ENCODE results near the gene C1orf174. TPM values are rescaled to one million over a fixed set of nuclear protein-coding genes. Genes with fewer than 3 reads are reported as not detected.

C1orf174 gene
- total and polyA plus RNA-seq, 2 of the 13 experiments (the other 11 are each of a cell fraction or from before 2014, with no cell fraction given): 21.6 to 31.4 TPM

DNA sequence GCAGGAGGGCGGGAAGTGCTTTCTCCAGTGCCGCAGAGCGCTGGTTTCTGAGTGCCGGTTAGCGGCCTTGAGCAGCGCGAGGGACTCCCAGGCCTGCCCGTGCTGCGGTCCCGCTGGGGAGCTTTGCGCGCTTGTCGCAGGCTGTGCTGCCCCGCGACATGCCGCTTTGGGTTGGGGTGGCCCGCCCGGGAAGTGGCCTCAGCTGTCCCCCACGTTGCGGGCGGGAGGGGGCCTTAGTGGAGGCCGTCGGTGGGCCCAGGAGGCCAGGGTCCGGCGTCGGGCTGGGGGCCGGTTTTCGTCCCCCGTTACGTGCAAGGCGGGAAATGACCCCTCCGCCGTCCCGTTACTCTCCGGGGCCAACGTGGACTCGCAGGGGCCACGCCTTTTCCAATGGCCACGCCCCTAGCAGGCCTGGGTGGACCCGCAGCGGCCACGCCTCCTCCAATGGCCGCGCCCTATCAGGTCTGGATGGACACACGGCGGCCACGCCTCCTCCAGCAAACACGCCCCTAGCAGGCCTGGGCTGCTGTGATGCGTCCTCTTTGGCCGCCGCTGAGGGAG, 977 bp upstream of the C1orf174 start (continued):
- TF ChIP-seq POLR2AphosphoS5 (IDR thresholded peaks at IDR 0.05; ENCODE audit: low read depth, low read length): peak; percentile 59
- no peak for TF ChIP-seq CEBPG (CRISPR knock-in tag; IDR thresholded peaks at IDR 0.05)
- TF ChIP-seq ZNF180 (CRISPR knock-in tag; IDR thresholded peaks at IDR 0.05; ENCODE audit: borderline replicate concordance, low read depth): no peak
- TF ChIP-seq SALL1 (CRISPR knock-in tag; IDR thresholded peaks at IDR 0.05): no peak; the same call in 1 of the 2 replicates
- TF ChIP-seq TCF7L2 (IDR thresholded peaks at IDR 0.05; ENCODE audit: low read depth, low read length): no peak
- peak; percentile 41; the same call in 1 of the 2 replicates for TF ChIP-seq FOXK1 (CRISPR knock-in tag; IDR thresholded peaks at IDR 0.05; ENCODE audit: borderline replicate concordance, low read depth)
- TF ChIP-seq ZNF552 (CRISPR knock-in tag; IDR thresholded peaks at IDR 0.05; ENCODE audit: borderline replicate concordance): no peak
- TF ChIP-seq CSRNP2 (CRISPR knock-in tag; conservative IDR thresholded peaks at IDR 0.05; ENCODE audit: low read depth): no peak
- TF ChIP-seq NFE2L2 (IDR thresholded peaks at IDR 0.05; ENCODE audit: low read length): no peak
- TF ChIP-seq SETDB1 (CRISPR knock-in tag; IDR thresholded peaks at IDR 0.05; ENCODE audit: borderline replicate concordance): 0 out of 2 replicates have a peak, but pooled peaks have one; percentile 71
- no peak for TF ChIP-seq NCOR1 (IDR thresholded peaks at IDR 0.05; ENCODE audit: borderline replicate concordance, low read length)
- no peak for TF ChIP-seq ZNF33B (CRISPR knock-in tag; IDR thresholded peaks at IDR 0.05)
- TF ChIP-seq SMC3 (IDR thresholded peaks at IDR 0.05; ENCODE audit: low read length): no peak
- no peak for TF ChIP-seq CAMTA2 (CRISPR knock-in tag; IDR thresholded peaks at IDR 0.05; ENCODE audit: borderline replicate concordance)
- TF ChIP-seq SNRNP70 (IDR thresholded peaks at IDR 0.05; ENCODE audit: low read depth, low read length): no peak
- TF ChIP-seq HES4 (CRISPR knock-in tag; IDR thresholded peaks at IDR 0.05; ENCODE audit: borderline replicate concordance): no peak; the same call in 1 of the 2 replicates
- TF ChIP-seq SOX13 (IDR thresholded peaks at IDR 0.05): no peak
- no peak for TF ChIP-seq SOX13 (CRISPR knock-in tag; conservative IDR thresholded peaks at IDR 0.05 in 1 of 2, IDR thresholded peaks at IDR 0.05 in 1 of 2)
- TF ChIP-seq ZSCAN12 (CRISPR knock-in tag; IDR thresholded peaks at IDR 0.05): no peak
- TF ChIP-seq ESRRA (CRISPR knock-in tag; IDR thresholded peaks at IDR 0.05; ENCODE audit: low read depth): no peak
- TF ChIP-seq ZNF674 (CRISPR knock-in tag; IDR thresholded peaks at IDR 0.05; ENCODE audit: low read depth): no peak
- no peak for TF ChIP-seq ZFP37 (CRISPR knock-in tag; IDR thresholded peaks at IDR 0.05; ENCODE audit: borderline replicate concordance)
- TF ChIP-seq GTF3A (CRISPR knock-in tag; conservative IDR thresholded peaks at IDR 0.05): no peak
- no peak; the same call in 1 of the 2 replicates for TF ChIP-seq ZNF776 (CRISPR knock-in tag; IDR thresholded peaks at IDR 0.05)
- TF ChIP-seq, protein P1, sequence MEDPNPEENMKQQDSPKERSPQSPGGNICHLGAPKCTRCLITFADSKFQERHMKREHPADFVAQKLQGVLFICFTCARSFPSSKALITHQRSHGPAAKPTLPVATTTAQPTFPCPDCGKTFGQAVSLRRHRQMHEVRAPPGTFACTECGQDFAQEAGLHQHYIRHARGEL (CRISPR knock-in tag; IDR thresholded peaks at IDR 0.05): no peak
- no peak for TF ChIP-seq SCMH1 (CRISPR knock-in tag; IDR thresholded peaks at IDR 0.05; ENCODE audit: borderline replicate concordance)
- TF ChIP-seq, protein P2, sequence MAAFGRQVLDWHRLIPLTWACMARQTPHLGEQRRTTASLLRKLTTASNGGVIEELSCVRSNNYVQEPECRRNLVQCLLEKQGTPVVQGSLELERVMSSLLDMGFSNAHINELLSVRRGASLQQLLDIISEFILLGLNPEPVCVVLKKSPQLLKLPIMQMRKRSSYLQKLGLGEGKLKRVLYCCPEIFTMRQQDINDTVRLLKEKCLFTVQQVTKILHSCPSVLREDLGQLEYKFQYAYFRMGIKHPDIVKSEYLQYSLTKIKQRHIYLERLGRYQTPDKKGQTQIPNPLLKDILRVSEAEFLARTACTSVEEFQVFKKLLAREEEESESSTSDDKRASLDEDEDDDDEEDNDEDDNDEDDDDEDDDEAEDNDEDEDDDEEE (CRISPR knock-in tag; IDR thresholded peaks at IDR 0.05): 0 out of 2 replicates have a peak, but pooled peaks have one; percentile 12
- TF ChIP-seq, protein P3, sequence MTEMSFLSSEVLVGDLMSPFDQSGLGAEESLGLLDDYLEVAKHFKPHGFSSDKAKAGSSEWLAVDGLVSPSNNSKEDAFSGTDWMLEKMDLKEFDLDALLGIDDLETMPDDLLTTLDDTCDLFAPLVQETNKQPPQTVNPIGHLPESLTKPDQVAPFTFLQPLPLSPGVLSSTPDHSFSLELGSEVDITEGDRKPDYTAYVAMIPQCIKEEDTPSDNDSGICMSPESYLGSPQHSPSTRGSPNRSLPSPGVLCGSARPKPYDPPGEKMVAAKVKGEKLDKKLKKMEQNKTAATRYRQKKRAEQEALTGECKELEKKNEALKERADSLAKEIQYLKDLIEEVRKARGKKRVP (CRISPR knock-in tag; IDR thresholded peaks at IDR 0.05): no peak
- peak; percentile 24; the same call in 1 of the 2 replicates for TF ChIP-seq ZNF264 (CRISPR knock-in tag; IDR thresholded peaks at IDR 0.05)
